ENCODE measurements around the gene SLC35B1. TPM values are rescaled to one million over a fixed set of nuclear protein-coding genes. Genes with fewer than 3 reads are reported as not detected.

SLC35B1 gene
- total and polyA plus RNA-seq, 5 donors: 48.6 to 75.5 (median 56.1) TPM

DNA sequence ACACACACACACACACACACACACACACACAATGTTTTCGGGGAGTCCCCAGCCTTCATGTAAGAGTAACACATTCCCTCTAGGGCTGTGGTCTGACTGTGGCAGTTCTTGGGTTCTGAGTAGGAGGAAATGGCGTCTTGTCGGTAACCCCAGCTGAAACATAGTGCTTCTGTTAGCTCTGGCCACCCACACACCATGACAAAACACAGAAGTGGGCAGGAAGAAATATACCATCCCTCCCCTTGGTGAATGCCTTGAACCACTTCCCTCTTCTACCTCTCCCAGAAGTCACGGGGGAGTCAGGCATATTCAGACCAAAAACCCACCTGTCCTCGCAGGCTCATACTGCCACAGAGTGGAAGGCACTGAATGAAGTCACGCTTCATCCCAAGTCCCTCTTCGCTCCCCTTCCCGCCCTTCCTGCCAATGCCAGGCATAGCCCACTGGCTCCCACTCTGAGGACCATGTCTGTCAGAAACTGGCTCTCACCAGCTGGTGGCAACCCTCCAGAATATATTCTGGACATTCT is 11.5 kb downstream of the SLC35B1 start:
- no peak for ATAC-seq
- H3K4me1 ChIP-seq (ENCODE audit: control insufficient read depth, insufficient read depth, low read length): peaks cover 4% of the 10 kb centered on the region

DNA sequence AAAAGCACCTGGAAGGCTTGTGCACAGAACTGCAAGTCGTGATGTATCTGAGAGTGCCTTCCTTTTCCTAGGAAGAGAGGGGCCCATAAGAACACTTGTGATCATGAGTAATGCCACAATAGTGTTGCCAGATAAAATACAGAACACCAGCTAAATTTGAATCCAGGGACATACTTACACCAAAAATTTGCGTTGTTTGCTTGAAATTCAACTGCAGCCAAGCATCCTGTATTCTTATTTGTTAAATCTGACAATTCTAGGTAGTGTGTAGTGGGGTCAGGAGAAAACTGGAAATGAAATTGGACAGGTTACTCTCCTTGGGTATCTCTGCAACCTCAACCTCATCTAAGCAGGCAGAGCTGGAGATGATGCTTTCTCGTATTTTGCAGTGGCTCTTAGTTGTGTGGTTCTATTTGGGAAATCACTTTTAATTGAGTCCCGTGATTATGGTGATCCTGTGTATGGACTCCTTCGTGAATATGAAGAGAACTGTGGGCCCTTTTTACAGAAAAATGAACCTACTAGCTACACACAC is 12.0 kb downstream of the SLC35B1 start:
- no peak for DNase-seq
- no peaks in the 10 kb centered on the region for H3K9me3 ChIP-seq (ENCODE audit: control insufficient read depth, low read length)
- ATAC-seq: no peak
- intact Hi-C loops (cut with DNase I): loop anchor here (1.0 to 2.0 kb wide), 3 partner anchors 125 to 127 kb away; no protein-coding TSS in a partner anchor
- H3K4me1 ChIP-seq (ENCODE audit: control insufficient read depth, insufficient read depth, low read length): peaks cover 5% of the 10 kb centered on the region
- 47% methylated on average over 5 of the region's 5 CpGs for WGBS
- H3K4me3 ChIP-seq (ENCODE audit: low read length): no peak overlapping the region
- H3K27ac ChIP-seq (ENCODE audit: low read length): no peak overlapping the region
- no peaks in the 10 kb centered on the region for H3K27me3 ChIP-seq (ENCODE audit: control insufficient read depth, insufficient read depth)

More for the DNA sequence above, 11.5 kb downstream of the SLC35B1 start:
- H3K9me3 ChIP-seq (ENCODE audit: control insufficient read depth, low read length): no peaks in the 10 kb centered on the region
- H3K4me3 ChIP-seq (ENCODE audit: low read length): no peak overlapping the region
- intact Hi-C loops (cut with DNase I): no loop called here
- no peaks in the 10 kb centered on the region for H3K27me3 ChIP-seq (ENCODE audit: control insufficient read depth, insufficient read depth)
- no peak for DNase-seq
- H3K27ac ChIP-seq (ENCODE audit: low read length): no peak overlapping the region
- WGBS: 77% methylated on average over 8 of the region's 8 CpGs

DNA sequence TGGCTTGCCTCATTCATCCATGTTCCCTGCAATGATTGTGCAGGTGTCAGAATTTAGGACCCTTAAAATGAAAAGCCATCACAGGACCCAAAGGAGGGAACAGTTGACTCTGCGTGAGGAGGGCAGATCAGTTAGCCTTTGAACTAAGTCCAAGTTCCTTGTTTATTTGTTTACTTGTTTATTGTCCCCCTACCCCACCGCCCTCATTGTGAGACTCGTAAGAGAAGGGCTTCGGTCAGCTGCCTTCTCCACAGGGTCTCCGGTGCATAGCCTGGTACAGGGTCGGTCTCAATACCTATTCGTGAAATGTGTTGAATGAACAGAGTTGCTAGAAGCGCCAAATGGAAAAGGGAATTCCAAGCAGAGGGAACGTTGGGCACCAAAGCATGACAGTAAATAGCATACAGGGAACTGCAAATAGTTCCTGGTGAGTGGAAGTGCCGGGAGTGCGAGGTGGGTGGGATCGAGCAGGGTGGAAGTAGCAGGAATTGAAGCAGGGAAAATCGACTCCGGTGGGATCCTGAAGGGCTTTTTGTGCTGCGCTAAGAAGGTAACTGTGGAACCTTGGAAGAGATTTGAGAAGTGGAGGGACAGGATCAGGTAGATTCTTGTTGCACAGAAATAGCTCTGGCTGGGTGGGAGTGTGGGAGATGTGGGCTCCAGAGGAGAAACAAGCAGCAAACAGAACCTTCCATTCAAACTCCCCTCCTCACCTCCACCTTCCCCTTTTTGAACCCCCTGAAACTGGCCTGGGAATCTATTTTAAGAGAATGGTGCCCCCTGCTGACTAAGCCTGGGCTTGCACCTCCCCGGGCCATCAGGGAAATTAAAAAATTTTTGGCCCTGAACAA is 12.7 kb downstream of the SLC35B1 start:
- no peaks in the 10 kb centered on the region for H3K27me3 ChIP-seq (ENCODE audit: control insufficient read depth, insufficient read depth)
- peaks cover 5% of the 10 kb centered on the region for H3K4me1 ChIP-seq (ENCODE audit: control insufficient read depth, insufficient read depth, low read length)
- no peak overlapping the region for H3K4me3 ChIP-seq (ENCODE audit: low read length)
- intact Hi-C loops (cut with DNase I): loop anchor here (1.0 to 2.0 kb wide), 3 partner anchors 124 to 126 kb away; no protein-coding TSS in a partner anchor
- 36% methylated on average over 16 of the region's 16 CpGs for WGBS
- no peaks in the 10 kb centered on the region for H3K9me3 ChIP-seq (ENCODE audit: control insufficient read depth, low read length)
- H3K27ac ChIP-seq (ENCODE audit: low read length): no peak overlapping the region
- DNase-seq (peak; percentile 39 to 87 (median 68)), ATAC-seq (no peak)

DNA sequence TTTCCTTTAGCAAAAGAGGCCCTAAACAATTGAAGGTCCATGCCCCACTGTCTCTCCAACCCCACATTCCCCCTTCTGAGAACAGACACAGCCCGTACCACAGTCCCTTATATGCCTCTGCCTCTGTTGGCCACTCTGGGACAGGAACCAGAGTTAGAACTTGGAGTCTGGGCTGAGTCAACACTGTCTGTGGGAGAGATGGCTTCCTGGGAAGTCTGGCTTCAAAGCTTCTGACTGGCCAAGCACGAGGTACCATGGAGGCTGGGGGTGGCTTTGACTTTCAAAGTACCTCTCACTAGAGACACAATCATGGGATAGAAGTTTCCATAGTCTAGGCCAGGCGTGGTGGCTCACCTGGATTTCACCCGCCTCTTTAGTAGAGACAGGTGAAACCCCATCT is 15.0 kb downstream of the SLC35B1 start:
- H3K9me3 ChIP-seq (ENCODE audit: control insufficient read depth, low read length): no peaks in the 10 kb centered on the region
- ATAC-seq: no peak
- H3K27me3 ChIP-seq (ENCODE audit: control insufficient read depth, insufficient read depth): no peaks in the 10 kb centered on the region
- peaks cover 5% of the 10 kb centered on the region for H3K4me1 ChIP-seq (ENCODE audit: control insufficient read depth, insufficient read depth, low read length)
- H3K4me3 ChIP-seq (ENCODE audit: low read length): no peak overlapping the region
- intact Hi-C loops (cut with DNase I): no loop called here
- DNase-seq: no peak
- WGBS: 90% methylated on average over 4 of the region's 4 CpGs
- H3K27ac ChIP-seq (ENCODE audit: low read length): peak overlapping the region; percentile 8

DNA sequence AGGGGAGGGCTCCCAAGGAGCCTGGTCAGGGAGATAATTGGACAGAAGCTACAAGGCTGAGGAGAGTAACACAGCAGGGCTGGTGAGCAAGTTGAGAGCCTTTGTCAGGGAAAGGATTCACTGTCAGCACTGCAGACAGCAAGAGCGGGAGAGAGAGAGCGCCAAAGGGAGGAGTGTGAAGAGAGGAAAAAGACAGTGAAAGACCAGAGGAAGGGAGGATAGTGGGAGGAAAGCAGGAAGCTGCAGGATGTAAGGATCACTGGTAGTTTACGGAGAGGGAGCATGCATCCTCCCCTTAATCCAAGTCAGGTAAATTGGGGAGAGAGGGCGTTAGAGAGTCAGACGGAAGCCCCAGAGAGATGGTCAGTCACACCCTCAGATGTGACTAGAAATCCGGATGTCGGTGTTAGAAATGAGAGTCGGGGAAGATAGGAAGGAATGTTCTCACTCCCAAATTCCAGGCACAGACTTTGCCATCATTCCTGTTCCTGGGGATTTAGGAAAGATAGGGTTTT is 16.0 kb downstream of the SLC35B1 start:
- WGBS: 21% methylated on average over 8 of the region's 8 CpGs
- intact Hi-C loops (cut with DNase I): no loop called here
- no peaks in the 10 kb centered on the region for H3K9me3 ChIP-seq (ENCODE audit: control insufficient read depth, low read length)
- no peak overlapping the region for H3K4me3 ChIP-seq (ENCODE audit: low read length)
- peaks cover 5% of the 10 kb centered on the region for H3K4me1 ChIP-seq (ENCODE audit: control insufficient read depth, insufficient read depth, low read length)
- H3K27me3 ChIP-seq (ENCODE audit: control insufficient read depth, insufficient read depth): no peaks in the 10 kb centered on the region
- no peak for DNase-seq
- H3K27ac ChIP-seq (ENCODE audit: low read length): peak overlapping the region; percentile 98
- peak; percentile 22 to 27 for ATAC-seq

DNA sequence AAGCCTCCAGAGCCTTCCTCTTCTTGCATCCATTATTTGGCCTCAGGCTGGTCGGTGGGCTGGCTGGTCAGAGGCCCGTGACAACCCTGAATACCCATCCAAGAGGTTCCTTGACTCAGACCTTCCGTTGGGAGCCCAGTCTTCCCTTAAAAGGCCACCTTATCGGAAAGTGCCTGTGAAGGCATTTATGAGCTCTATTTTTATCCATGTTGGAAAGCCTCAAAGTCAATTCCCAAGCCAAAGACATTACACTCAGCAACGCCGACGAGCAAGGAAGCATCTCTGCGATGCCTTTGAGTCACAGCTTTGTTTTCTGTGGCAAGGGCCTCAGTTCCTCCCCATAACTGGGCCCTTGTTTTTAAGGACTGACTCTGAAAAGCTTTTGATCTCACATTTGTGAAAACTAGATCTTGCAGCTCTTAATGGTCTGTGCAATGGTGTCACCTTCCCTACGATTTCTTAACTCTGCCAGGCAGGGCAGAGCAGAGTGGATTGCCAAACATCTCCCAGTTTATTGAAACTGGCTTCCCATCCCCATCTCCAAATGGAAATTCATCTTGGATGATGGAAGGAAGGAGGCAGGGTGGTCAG is 16.6 kb downstream of the SLC35B1 start:
- peak in 2 of 3 donors; percentile 62 to 74 for DNase-seq
- intact Hi-C loops (cut with DNase I): no loop called here
- Histone ChIP-seq H3K4me3 (ENCODE audit: low read length) (no peak overlapping the region), H3K4me1 (ENCODE audit: control insufficient read depth, insufficient read depth, low read length) (peaks cover 5% of the 10 kb centered on the region), H3K27ac (ENCODE audit: low read length) (peak overlapping the region; percentile 98), H3K27me3 (ENCODE audit: control insufficient read depth, insufficient read depth) (no peaks in the 10 kb centered on the region), H3K9me3 (ENCODE audit: control insufficient read depth, low read length) (no peaks in the 10 kb centered on the region)
- 19% methylated on average over 9 of the region's 9 CpGs for WGBS
- peak; percentile 80 to 87 for ATAC-seq

DNA sequence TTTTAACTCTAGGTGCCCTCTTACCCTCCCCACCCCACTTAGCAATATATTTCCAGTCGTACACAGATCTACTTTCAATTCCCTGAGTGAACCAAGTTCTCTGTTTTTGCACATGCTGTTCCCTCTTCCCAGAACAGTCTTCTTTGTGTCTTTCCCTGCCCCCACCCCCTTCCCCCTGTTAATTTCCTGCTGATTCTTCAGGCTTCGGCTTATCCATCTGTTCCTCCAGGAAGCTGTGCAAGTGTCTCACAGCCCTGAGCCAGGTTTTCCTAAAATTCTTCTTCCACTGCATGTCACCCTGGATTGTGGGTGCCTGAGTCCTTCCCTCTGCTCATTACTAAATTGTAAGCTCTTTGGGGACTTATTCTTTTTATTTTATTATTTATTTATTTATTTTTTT is 17.5 kb downstream of the SLC35B1 start:
- ATAC-seq: no peak
- H3K27me3 ChIP-seq (ENCODE audit: control insufficient read depth, insufficient read depth): no peaks in the 10 kb centered on the region
- peak overlapping the region; percentile 18 for H3K27ac ChIP-seq (ENCODE audit: low read length)
- H3K9me3 ChIP-seq (ENCODE audit: control insufficient read depth, low read length): no peaks in the 10 kb centered on the region
- intact Hi-C loops (cut with DNase I): no loop called here
- no peak overlapping the region for H3K4me3 ChIP-seq (ENCODE audit: low read length)
- no peak for DNase-seq
- 38% methylated on average over 2 of the region's 2 CpGs for WGBS
- peaks cover 5% of the 10 kb centered on the region for H3K4me1 ChIP-seq (ENCODE audit: control insufficient read depth, insufficient read depth, low read length)

DNA sequence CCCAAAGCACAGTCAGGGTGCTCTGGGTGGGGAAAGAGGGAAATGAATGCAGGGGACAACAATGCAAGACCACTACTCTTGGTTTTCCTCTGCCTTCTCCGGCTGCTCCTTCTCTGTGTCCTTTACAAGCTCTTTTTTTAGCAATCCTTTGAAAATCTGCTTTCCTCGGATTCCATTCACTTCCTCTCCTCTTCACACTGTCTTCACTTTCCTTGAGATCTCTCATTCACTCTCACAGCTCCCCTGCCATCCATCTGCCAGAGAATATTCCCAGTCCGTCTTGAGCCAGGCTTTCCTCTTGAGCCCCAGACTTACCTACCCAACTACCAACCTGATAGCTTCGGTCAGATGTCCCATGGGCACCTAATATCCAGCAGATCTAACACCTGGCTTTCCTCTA is 18.9 kb downstream of the SLC35B1 start:
- ATAC-seq (no peak), DNase-seq (no peak)
- intact Hi-C loops (cut with DNase I): no loop called here
- peaks cover 5% of the 10 kb centered on the region for H3K4me1 ChIP-seq (ENCODE audit: control insufficient read depth, insufficient read depth, low read length)
- no peak overlapping the region for H3K4me3 ChIP-seq (ENCODE audit: low read length)
- H3K27me3 ChIP-seq (ENCODE audit: control insufficient read depth, insufficient read depth): no peaks in the 10 kb centered on the region
- no peaks in the 10 kb centered on the region for H3K9me3 ChIP-seq (ENCODE audit: control insufficient read depth, low read length)
- 73% methylated on average over 4 of the region's 4 CpGs for WGBS
- peak overlapping the region; percentile 23 for H3K27ac ChIP-seq (ENCODE audit: low read length)

DNA sequence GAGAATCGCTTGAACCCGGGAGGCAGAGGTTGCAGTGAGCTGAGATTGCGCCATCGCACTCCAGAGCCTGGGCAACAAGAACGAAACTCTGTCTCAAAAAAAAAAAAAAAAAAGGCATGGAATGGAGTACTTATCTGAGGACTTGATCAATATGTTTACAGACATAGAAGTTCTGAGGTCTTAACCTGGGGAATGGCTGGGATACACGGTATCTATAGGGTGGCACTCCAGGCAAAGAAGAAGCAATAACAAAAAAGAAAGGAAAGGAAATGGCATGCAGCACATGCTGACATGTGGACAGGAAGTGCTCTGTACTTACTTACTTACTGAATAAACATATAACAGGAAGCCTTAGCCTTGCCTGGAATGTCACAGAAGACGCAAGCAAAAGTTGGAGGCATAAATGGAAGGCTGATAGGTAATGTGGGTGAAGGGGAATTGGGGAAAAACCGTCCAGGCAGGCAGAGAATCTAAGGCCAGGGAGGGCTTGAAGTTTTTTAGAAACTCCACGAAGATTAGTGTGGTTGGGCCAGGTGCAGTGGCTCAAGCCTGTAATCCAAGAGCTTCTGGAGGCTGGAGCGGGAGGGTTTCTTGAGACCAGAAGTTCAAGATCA is 19.8 kb downstream of the SLC35B1 start:
- Histone ChIP-seq H3K27me3 (ENCODE audit: control insufficient read depth, insufficient read depth) (no peaks in the 10 kb centered on the region), H3K9me3 (ENCODE audit: control insufficient read depth, low read length) (no peaks in the 10 kb centered on the region), H3K4me3 (ENCODE audit: low read length) (no peak overlapping the region), H3K4me1 (ENCODE audit: control insufficient read depth, insufficient read depth, low read length) (peaks cover 5% of the 10 kb centered on the region), H3K27ac (ENCODE audit: low read length) (peak overlapping the region; percentile 20)
- 64% methylated on average over 10 of the region's 10 CpGs for WGBS
- DNase-seq: no peak
- intact Hi-C loops (cut with DNase I): no loop called here
- peak; percentile 47 to 66 for ATAC-seq

DNA sequence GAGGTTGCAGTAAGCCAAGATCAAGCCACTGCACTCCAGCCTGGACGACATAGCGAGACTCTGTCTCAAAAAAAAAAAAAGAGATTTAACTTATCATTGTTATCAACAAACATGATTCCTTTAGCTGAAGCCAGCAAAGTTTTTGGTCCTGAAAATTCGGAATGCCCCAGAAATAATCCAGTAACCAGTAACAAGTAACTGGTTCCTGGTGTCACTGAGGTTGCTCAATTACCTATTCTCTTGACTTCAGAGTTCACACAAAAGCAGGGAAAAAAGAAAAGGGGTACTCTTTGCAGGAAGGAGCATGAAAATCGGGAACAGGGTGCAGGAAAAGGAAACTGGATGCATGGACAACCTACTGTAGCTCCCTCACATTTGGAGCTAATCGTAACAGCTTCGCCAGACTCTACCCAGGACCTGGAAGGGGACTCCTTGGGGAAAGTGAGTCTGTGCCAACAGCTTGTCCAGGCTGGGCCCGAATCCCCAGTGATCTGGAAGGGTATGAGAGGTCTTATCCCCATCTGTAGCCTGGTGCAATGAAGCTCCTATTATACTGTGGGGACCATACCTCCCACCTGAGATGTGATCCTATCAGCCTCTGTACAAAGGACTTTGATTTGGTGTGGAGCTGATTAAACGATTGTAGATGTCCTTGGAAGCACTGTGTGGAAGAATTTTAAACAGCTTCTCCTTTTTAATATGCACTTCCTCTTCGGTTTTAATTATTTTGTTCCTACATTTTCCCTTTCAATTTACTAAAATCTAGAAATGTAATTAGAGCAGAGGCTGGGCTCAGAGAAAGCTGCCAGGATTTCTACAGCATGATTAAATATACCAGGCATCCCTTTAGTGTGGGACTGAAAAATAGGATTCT is 26.4 kb downstream of the SLC35B1 start:
- intact Hi-C loops (cut with DNase I): no loop called here
- H3K27ac ChIP-seq (ENCODE audit: low read length): no peak overlapping the region
- DNase-seq (no peak), ATAC-seq (no peak)
- no peaks in the 10 kb centered on the region for H3K9me3 ChIP-seq (ENCODE audit: control insufficient read depth, low read length)
- H3K27me3 ChIP-seq (ENCODE audit: control insufficient read depth, insufficient read depth): no peaks in the 10 kb centered on the region
- WGBS: 66% methylated on average over 9 of the region's 9 CpGs
- H3K4me1 ChIP-seq (ENCODE audit: control insufficient read depth, insufficient read depth, low read length): no peaks in the 10 kb centered on the region
- H3K4me3 ChIP-seq (ENCODE audit: low read length): no peak overlapping the region

Measured in right cardiac atrium (tissue), 5 donors.